Panc1 (cell line): Measurements from ENCODE around the gene SLC22A12.

ENCODE experiments used
- SIN3A ChIP-seq: IDR thresholded peaks from 2 replicates; pipeline ENCODE4 v1.6.1; 2012; ENCODE audit warnings: low read depth, mild to moderate bottlenecking, low read length, moderate library complexity, borderline replicate concordance; ENCODE audit not compliant: insufficient read depth
- TCF7L2 ChIP-seq: IDR thresholded peaks from 2 replicates; pipeline ENCODE4 v1.6.1; 2011; ENCODE audit warnings: mild to moderate bottlenecking, low read depth, low read length, inconsistent platforms
- TF ChIP-seq, protein P1 (sequence below): fragments of 450-650 bp; IDR thresholded peaks from 2 replicates; pipeline ENCODE4 v1.5.1; 2017; ENCODE audit warnings: mild to moderate bottlenecking
- TF ChIP-seq, protein P2 (sequence below), 2 experiments: IDR thresholded peaks; 2 replicates each; pipeline ENCODE4 v1.6.1; 2011 to 2012; ENCODE audit warnings: low read depth in 2 of 2, control low read depth in 1 of 2, low read length in 1 of 2, mild to moderate bottlenecking in 1 of 2, moderate library complexity in 1 of 2; ENCODE audit not compliant: insufficient read depth in 1 of 2

DNA sequence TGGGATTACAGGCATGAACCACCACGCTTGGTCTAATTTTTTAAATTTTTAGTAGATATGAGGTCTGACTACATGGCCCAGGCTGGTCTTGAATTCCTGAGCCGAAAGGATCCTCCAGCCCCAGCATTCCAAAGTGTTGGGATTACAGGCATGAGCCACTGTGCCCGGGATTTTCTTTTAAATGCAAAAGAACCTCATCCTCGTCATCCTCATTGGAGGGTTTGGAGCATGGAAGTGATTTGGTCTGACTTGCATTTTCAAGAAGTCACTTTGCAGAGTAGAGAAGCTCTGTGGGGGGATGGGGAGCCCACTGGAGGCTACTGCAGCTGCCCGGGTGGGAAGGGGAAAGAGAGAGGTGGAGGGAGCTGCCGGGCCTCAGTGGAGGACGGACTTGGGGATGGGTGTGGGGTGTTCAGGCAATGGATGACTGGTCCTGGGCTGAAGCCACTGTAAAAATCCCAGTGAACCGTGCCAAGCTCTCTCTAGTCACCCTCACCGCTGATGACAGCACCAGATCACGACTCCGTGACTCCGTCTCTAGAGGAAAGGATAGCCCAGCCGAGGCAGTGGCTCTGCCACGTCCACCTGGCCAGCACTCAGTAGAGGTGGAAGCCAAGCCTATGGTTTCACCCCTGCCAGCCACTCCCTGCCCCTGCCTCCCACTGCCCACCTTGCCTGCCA, 32.8 kb upstream of the SLC22A12 start:
- TF ChIP-seq, protein P1, sequence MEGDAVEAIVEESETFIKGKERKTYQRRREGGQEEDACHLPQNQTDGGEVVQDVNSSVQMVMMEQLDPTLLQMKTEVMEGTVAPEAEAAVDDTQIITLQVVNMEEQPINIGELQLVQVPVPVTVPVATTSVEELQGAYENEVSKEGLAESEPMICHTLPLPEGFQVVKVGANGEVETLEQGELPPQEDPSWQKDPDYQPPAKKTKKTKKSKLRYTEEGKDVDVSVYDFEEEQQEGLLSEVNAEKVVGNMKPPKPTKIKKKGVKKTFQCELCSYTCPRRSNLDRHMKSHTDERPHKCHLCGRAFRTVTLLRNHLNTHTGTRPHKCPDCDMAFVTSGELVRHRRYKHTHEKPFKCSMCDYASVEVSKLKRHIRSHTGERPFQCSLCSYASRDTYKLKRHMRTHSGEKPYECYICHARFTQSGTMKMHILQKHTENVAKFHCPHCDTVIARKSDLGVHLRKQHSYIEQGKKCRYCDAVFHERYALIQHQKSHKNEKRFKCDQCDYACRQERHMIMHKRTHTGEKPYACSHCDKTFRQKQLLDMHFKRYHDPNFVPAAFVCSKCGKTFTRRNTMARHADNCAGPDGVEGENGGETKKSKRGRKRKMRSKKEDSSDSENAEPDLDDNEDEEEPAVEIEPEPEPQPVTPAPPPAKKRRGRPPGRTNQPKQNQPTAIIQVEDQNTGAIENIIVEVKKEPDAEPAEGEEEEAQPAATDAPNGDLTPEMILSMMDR: no peak
- TF ChIP-seq TCF7L2 (no peak), SIN3A (no peak)
- TF ChIP-seq, protein P2, sequence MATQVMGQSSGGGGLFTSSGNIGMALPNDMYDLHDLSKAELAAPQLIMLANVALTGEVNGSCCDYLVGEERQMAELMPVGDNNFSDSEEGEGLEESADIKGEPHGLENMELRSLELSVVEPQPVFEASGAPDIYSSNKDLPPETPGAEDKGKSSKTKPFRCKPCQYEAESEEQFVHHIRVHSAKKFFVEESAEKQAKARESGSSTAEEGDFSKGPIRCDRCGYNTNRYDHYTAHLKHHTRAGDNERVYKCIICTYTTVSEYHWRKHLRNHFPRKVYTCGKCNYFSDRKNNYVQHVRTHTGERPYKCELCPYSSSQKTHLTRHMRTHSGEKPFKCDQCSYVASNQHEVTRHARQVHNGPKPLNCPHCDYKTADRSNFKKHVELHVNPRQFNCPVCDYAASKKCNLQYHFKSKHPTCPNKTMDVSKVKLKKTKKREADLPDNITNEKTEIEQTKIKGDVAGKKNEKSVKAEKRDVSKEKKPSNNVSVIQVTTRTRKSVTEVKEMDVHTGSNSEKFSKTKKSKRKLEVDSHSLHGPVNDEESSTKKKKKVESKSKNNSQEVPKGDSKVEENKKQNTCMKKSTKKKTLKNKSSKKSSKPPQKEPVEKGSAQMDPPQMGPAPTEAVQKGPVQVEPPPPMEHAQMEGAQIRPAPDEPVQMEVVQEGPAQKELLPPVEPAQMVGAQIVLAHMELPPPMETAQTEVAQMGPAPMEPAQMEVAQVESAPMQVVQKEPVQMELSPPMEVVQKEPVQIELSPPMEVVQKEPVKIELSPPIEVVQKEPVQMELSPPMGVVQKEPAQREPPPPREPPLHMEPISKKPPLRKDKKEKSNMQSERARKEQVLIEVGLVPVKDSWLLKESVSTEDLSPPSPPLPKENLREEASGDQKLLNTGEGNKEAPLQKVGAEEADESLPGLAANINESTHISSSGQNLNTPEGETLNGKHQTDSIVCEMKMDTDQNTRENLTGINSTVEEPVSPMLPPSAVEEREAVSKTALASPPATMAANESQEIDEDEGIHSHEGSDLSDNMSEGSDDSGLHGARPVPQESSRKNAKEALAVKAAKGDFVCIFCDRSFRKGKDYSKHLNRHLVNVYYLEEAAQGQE (IDR thresholded peaks at IDR 0.05; ENCODE audit: insufficient read depth in 1 of 2, low read depth in 2 of 2, low read length in 1 of 2): no peak
